ENCODE data around the gene STIMATE. TPM values are rescaled to one million over a fixed set of nuclear protein-coding genes. Genes with fewer than 3 reads are reported as not detected.

The STIMATE gene
- total and polyA plus RNA-seq, 7 donors: 2.5 to 19.5 (median 11.5) TPM

GRCh38 chr3:52874864-52875587, 22.3 kb downstream of the STIMATE start:
- peaks cover 0 to 8% (median 0%) of the 10 kb centered on the region in 4 donors for H3K4me1 ChIP-seq
- WGBS, 2 donors: 85 to 91% methylated on average over 9 of the region's 9 CpGs
- no peak overlapping the region for H3K4me3 ChIP-seq
- intact Hi-C loops (cut with DNase I): no loop called here
- no peak overlapping the region for H3K27ac ChIP-seq
- TF ChIP-seq POLR2AphosphoS5 (IDR thresholded peaks at IDR 0.05) (no peak), CTCF (IDR thresholded peaks at IDR 0.05) (no peak), POLR2A (IDR thresholded peaks at IDR 0.05) (no peak), EP300 (IDR thresholded peaks at IDR 0.05) (no peak)
- H3K27me3 ChIP-seq: no peaks in the 10 kb centered on the region
- no peak for DNase-seq
- no peaks in the 10 kb centered on the region for H3K9me3 ChIP-seq
- no peaks in the 10 kb centered on the region for H3K36me3 ChIP-seq

- H3K36me3 ChIP-seq: no peaks in the 10 kb centered on the region
- TF ChIP-seq EP300 (IDR thresholded peaks at IDR 0.05) (no peak), POLR2A (IDR thresholded peaks at IDR 0.05) (no peak), POLR2AphosphoS5 (IDR thresholded peaks at IDR 0.05) (no peak), CTCF (IDR thresholded peaks at IDR 0.05) (no peak)
- H3K27ac ChIP-seq: no peak overlapping the region
- H3K9me3 ChIP-seq: no peaks in the 10 kb centered on the region
- H3K4me3 ChIP-seq: no peak overlapping the region
- peaks cover 0 to 8% (median 0%) of the 10 kb centered on the region in 4 donors for H3K4me1 ChIP-seq
- intact Hi-C loops (cut with DNase I): no loop called here
- no peak for DNase-seq
- no peaks in the 10 kb centered on the region for H3K27me3 ChIP-seq
- 21 to 57% methylated on average over 5 of the region's 5 CpGs for WGBS, 2 donors
These were observed 23.1 kb downstream of the STIMATE start for GRCh38 chr3:52874160-52874701.

GRCh38 chr3:52873433-52874159, 23.8 kb downstream of the STIMATE start:
- peaks cover 0 to 8% (median 0%) of the 10 kb centered on the region in 4 donors for H3K4me1 ChIP-seq
- intact Hi-C loops (cut with DNase I): no loop called here
- H3K27me3 ChIP-seq: no peaks in the 10 kb centered on the region
- DNase-seq: no peak
- no peak overlapping the region for H3K4me3 ChIP-seq
- H3K36me3 ChIP-seq: no peaks in the 10 kb centered on the region
- H3K27ac ChIP-seq: no peak overlapping the region
- H3K9me3 ChIP-seq: no peaks in the 10 kb centered on the region
- 69 to 82% methylated on average over 8 of the region's 8 CpGs for WGBS, 2 donors
- TF ChIP-seq POLR2AphosphoS5 (IDR thresholded peaks at IDR 0.05): no peak
- TF ChIP-seq POLR2A (IDR thresholded peaks at IDR 0.05): no peak
- no peak for TF ChIP-seq CTCF (IDR thresholded peaks at IDR 0.05)
- TF ChIP-seq EP300 (IDR thresholded peaks at IDR 0.05): no peak

GRCh38 chr3:52872245-52872644, 25.1 kb downstream of the STIMATE start:
- TF ChIP-seq CTCF (IDR thresholded peaks at IDR 0.05): no peak
- TF ChIP-seq POLR2A (IDR thresholded peaks at IDR 0.05): no peak
- TF ChIP-seq POLR2AphosphoS5 (IDR thresholded peaks at IDR 0.05): no peak
- no peak for TF ChIP-seq EP300 (IDR thresholded peaks at IDR 0.05)
- no peaks in the 10 kb centered on the region for H3K9me3 ChIP-seq
- DNase-seq: no peak
- H3K27me3 ChIP-seq: no peaks in the 10 kb centered on the region
- H3K36me3 ChIP-seq: no peaks in the 10 kb centered on the region
- 87 to 91% methylated on average over 3 of the region's 3 CpGs for WGBS, 2 donors
- H3K27ac ChIP-seq: no peak overlapping the region
- no peak overlapping the region for H3K4me3 ChIP-seq
- intact Hi-C loops (cut with DNase I): no loop called here
- H3K4me1 ChIP-seq: peaks cover 0 to 8% (median 0%) of the 10 kb centered on the region in 4 donors
